ENCODE results near the gene PRKG1. TPM values are rescaled to one million over a fixed set of nuclear protein-coding genes. Genes with fewer than 3 reads are reported as not detected.

The PRKG1 gene
- total and polyA plus RNA-seq, 2 donors (not counting 1 experiment from before 2014, with no cell fraction given) = not detected

DNA sequence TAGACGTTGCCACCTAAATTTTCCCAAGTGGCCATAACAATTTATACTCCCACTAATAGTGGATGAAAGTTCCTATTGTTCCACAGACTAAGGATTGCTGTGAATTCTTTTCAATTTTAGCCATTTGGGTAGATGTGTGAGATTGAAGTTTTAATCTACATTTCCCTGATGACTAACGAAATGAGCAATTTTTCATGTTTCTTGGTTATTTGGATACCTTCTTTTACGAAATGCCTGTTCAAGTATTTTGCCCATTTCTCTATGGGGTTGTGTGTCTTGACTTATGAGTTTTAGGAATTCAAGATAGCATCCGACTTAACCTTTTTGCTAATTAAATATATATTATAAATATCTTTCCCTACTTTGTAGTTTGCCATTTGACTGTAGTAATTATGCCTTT, 16.4 kb upstream of the PRKG1 start:
- H3K4me1 Mint-ChIP-seq = no peaks in the 10 kb centered on the region
- TF ChIP-seq, protein P1, sequence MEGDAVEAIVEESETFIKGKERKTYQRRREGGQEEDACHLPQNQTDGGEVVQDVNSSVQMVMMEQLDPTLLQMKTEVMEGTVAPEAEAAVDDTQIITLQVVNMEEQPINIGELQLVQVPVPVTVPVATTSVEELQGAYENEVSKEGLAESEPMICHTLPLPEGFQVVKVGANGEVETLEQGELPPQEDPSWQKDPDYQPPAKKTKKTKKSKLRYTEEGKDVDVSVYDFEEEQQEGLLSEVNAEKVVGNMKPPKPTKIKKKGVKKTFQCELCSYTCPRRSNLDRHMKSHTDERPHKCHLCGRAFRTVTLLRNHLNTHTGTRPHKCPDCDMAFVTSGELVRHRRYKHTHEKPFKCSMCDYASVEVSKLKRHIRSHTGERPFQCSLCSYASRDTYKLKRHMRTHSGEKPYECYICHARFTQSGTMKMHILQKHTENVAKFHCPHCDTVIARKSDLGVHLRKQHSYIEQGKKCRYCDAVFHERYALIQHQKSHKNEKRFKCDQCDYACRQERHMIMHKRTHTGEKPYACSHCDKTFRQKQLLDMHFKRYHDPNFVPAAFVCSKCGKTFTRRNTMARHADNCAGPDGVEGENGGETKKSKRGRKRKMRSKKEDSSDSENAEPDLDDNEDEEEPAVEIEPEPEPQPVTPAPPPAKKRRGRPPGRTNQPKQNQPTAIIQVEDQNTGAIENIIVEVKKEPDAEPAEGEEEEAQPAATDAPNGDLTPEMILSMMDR (IDR thresholded peaks at IDR 0.05) = no peak
- no peak for TF ChIP-seq EZH2 (IDR thresholded peaks at IDR 0.05; ENCODE audit: borderline replicate concordance, insufficient read depth, low read depth, low read length, poor library complexity, severe bottlenecking)
- H4K20me1 ChIP-seq (ENCODE audit: control insufficient read depth, insufficient read depth, low read length, poor library complexity, severe bottlenecking) = no peaks in the 10 kb centered on the region
- ChIA-PET CTCF (no interaction called here), POLR2A (no interaction called here)
- no peak overlapping the region for H3K4me3 ChIP-seq (ENCODE audit: control extremely low read depth in 1 of 5, extremely low read depth in 1 of 5, insufficient read depth in 1 of 5, low read depth in 2 of 5, low read length in 4 of 5)
- no peak for DNase-seq
- no peak overlapping the region for H2AFZ ChIP-seq (ENCODE audit: insufficient read depth, low read depth, low read length, poor library complexity, severe bottlenecking)
- H3K4me1 ChIP-seq (ENCODE audit: control insufficient read depth in 2 of 2, insufficient read depth in 2 of 2, low read length in 2 of 2) = no peaks in the 10 kb centered on the region
- H3K27ac Mint-ChIP-seq = no peak overlapping the region
- H3K27ac ChIP-seq (ENCODE audit: low read length in 2 of 2) = no peak overlapping the region
- H3K9ac ChIP-seq (ENCODE audit: low read length) = no peak overlapping the region
- intact Hi-C loops (cut with micrococcal nuclease) = no loop called here
- no peaks in the 10 kb centered on the region for H3K27me3 Mint-ChIP-seq
- H3K9me3 ChIP-seq (ENCODE audit: control extremely low read depth in 1 of 3, control insufficient read depth in 2 of 3, insufficient read depth in 1 of 3, low read length in 2 of 3) = peaks cover 0 to 2% (median 0%) of the 10 kb centered on the region in 3 donors
- no peak overlapping the region for H3K4me3 Mint-ChIP-seq
- ATAC-seq (ENCODE audit: low read depth) = no peak
- H3K79me2 ChIP-seq (ENCODE audit: control insufficient read depth, insufficient read depth, low read length) = no peaks in the 10 kb centered on the region
- H3K36me3 ChIP-seq (replicated peaks in 1 of 2; ENCODE audit: control extremely low read depth in 1 of 2, control insufficient read depth in 1 of 2, extremely low read depth in 1 of 2, insufficient read depth in 2 of 2, low read length in 1 of 2) = no peaks in the 10 kb centered on the region
- H3K27me3 ChIP-seq (replicated peaks in 1 of 4; ENCODE audit: control extremely low read depth in 1 of 4, control insufficient read depth in 3 of 4, insufficient read depth in 4 of 4, low read length in 3 of 4) = no peaks in the 10 kb centered on the region
- H3K4me2 ChIP-seq (replicated peaks; ENCODE audit: low read depth, low read length, poor library complexity, severe bottlenecking) = no peak overlapping the region
- WGBS (ENCODE audit: insufficient coverage) = no CpG with 5 or more reads among the region's 4 CpGs
- no peaks in the 10 kb centered on the region for H3K9me3 Mint-ChIP-seq (ENCODE audit: insufficient read depth)

DNA sequence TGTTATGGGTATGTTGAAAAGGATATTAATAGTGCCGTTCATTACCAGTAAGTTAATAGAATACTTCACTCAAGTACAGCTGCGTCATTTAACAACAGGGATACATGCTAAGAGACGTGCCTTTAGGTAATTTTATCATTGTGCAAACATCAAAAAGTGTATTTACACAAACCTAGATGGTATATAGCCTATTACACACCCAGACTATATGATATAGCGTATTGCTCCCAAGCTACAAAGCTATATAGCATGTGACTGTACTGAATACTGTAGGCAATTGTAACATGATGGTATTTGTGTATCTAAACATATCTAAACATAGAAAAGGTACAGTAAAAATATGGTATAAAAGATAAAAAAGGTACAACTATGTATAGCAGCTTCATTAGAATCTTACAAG, 11.1 kb upstream of the PRKG1 start:
- no peaks in the 10 kb centered on the region for H3K79me2 ChIP-seq (ENCODE audit: control insufficient read depth, insufficient read depth, low read length)
- no peak overlapping the region for H3K9ac ChIP-seq (ENCODE audit: low read length)
- Mint-ChIP-seq H3K9me3 (ENCODE audit: insufficient read depth) (no peaks in the 10 kb centered on the region), H3K4me3 (no peak overlapping the region), H3K4me1 (no peaks in the 10 kb centered on the region), H3K27ac (no peak overlapping the region), H3K27me3 (peaks cover 6% of the 10 kb centered on the region)
- H3K27me3 ChIP-seq (replicated peaks in 1 of 4; ENCODE audit: control extremely low read depth in 1 of 4, control insufficient read depth in 3 of 4, insufficient read depth in 4 of 4, low read length in 3 of 4) = no peaks in the 10 kb centered on the region
- CTCF ChIA-PET = interaction anchor here (1.1 kb wide), 1 partner anchor 894 kb away, joined by 3 read pairs; no protein-coding TSS in a partner anchor
- no peak overlapping the region for H3K4me3 ChIP-seq (ENCODE audit: control extremely low read depth in 1 of 5, extremely low read depth in 1 of 5, insufficient read depth in 1 of 5, low read depth in 2 of 5, low read length in 4 of 5)
- POLR2A ChIA-PET = no interaction called here
- no peaks in the 10 kb centered on the region for H3K4me1 ChIP-seq (ENCODE audit: control insufficient read depth in 2 of 2, insufficient read depth in 2 of 2, low read length in 2 of 2)
- no peaks in the 10 kb centered on the region for H3K36me3 ChIP-seq (replicated peaks in 1 of 2; ENCODE audit: control extremely low read depth in 1 of 2, control insufficient read depth in 1 of 2, extremely low read depth in 1 of 2, insufficient read depth in 2 of 2, low read length in 1 of 2)
- no peak overlapping the region for H3K4me2 ChIP-seq (replicated peaks; ENCODE audit: low read depth, low read length, poor library complexity, severe bottlenecking)
- DNase-seq (no peak), ATAC-seq (ENCODE audit: low read depth) (no peak)
- no peak overlapping the region for H2AFZ ChIP-seq (ENCODE audit: insufficient read depth, low read depth, low read length, poor library complexity, severe bottlenecking)
- intact Hi-C loops (cut with micrococcal nuclease) = loop anchor here (5.0 kb wide), 1 partner anchor 1154 kb away; no protein-coding TSS in a partner anchor
- no peak overlapping the region for H3K27ac ChIP-seq (ENCODE audit: low read length in 2 of 2)
- TF ChIP-seq, protein P1 (IDR thresholded peaks at IDR 0.05) = no peak
- TF ChIP-seq EZH2 (IDR thresholded peaks at IDR 0.05; ENCODE audit: borderline replicate concordance, insufficient read depth, low read depth, low read length, poor library complexity, severe bottlenecking) = no peak
- no CpG with 5 or more reads among the region's 4 CpGs for WGBS (ENCODE audit: insufficient coverage)
- peaks cover 0 to 2% (median 0%) of the 10 kb centered on the region in 3 donors for H3K9me3 ChIP-seq (ENCODE audit: control extremely low read depth in 1 of 3, control insufficient read depth in 2 of 3, insufficient read depth in 1 of 3, low read length in 2 of 3)
- H4K20me1 ChIP-seq (ENCODE audit: control insufficient read depth, insufficient read depth, low read length, poor library complexity, severe bottlenecking) = no peaks in the 10 kb centered on the region

Measured in B cell (primary cell).